ENCODE results near the gene GNGT2. TPM values are rescaled to one million over a fixed set of nuclear protein-coding genes. Genes with fewer than 3 reads are reported as not detected.
A peak's percentile ranks its signal among the peaks of the same experiment; 100 is the strongest.

The GNGT2 gene
- total RNA-seq, 1 donor from 2014 or later, result 2.2 TPM

GRCh38 chr17:49235896-49236295 lies 25.5 kb upstream of the GNGT2 start:
- intact Hi-C loops (cut with micrococcal nuclease), result no loop called here
- no peak overlapping the region for H3K27ac ChIP-seq (replicated peaks)

GRCh38 chr17:49234509-49235080 lies 24.2 kb upstream of the GNGT2 start:
- Histone ChIP-seq H3K27me3 (ENCODE audit: low read depth) (peaks cover 2% of the 10 kb centered on the region), H3K9me3 (replicated peaks) (no peaks in the 10 kb centered on the region), H3K36me3 (no peaks in the 10 kb centered on the region), H3K4me1 (peaks cover 17% of the 10 kb centered on the region), H3K4me3 (no peak overlapping the region), H3K27ac (replicated peaks) (no peak overlapping the region)
- intact Hi-C loops (cut with micrococcal nuclease), result no loop called here
- no peak for DNase-seq
- TF ChIP-seq, protein P1, sequence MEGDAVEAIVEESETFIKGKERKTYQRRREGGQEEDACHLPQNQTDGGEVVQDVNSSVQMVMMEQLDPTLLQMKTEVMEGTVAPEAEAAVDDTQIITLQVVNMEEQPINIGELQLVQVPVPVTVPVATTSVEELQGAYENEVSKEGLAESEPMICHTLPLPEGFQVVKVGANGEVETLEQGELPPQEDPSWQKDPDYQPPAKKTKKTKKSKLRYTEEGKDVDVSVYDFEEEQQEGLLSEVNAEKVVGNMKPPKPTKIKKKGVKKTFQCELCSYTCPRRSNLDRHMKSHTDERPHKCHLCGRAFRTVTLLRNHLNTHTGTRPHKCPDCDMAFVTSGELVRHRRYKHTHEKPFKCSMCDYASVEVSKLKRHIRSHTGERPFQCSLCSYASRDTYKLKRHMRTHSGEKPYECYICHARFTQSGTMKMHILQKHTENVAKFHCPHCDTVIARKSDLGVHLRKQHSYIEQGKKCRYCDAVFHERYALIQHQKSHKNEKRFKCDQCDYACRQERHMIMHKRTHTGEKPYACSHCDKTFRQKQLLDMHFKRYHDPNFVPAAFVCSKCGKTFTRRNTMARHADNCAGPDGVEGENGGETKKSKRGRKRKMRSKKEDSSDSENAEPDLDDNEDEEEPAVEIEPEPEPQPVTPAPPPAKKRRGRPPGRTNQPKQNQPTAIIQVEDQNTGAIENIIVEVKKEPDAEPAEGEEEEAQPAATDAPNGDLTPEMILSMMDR (IDR thresholded peaks at IDR 0.05; ENCODE audit: borderline replicate concordance), result no peak

More at GRCh38 chr17:49235896-49236295, 25.5 kb upstream of the GNGT2 start:
- Histone ChIP-seq H3K27me3 (ENCODE audit: low read depth) (no peaks in the 10 kb centered on the region), H3K4me1 (peaks cover 7% of the 10 kb centered on the region), H3K4me3 (no peak overlapping the region), H3K9me3 (replicated peaks) (no peaks in the 10 kb centered on the region), H3K36me3 (no peaks in the 10 kb centered on the region)
- DNase-seq, result no peak
- TF ChIP-seq, protein P1 (IDR thresholded peaks at IDR 0.05; ENCODE audit: borderline replicate concordance), result no peak

DNA sequence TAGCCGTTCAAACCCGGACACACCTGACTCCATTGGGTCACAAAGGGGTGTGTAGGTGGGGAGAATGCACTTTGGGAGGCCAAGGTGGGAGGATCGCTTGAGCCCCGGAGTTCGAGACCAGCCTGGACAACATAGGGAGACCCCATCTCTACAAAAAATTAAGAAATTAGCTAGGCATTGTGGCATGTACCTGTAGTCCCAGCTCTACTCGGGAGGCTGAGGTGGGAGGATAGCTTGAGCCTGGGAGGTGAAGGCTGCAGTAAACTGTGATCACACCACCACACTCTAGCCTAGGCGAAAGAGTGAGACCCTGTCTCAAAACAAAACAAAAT lies 21.2 kb upstream of the GNGT2 start:
- no peak for DNase-seq
- Histone ChIP-seq H3K4me1 (peaks cover 29% of the 10 kb centered on the region), H3K27ac (replicated peaks) (no peak overlapping the region), H3K9me3 (replicated peaks) (no peaks in the 10 kb centered on the region), H3K36me3 (no peaks in the 10 kb centered on the region), H3K4me3 (peak overlapping the region; percentile 71), H3K27me3 (ENCODE audit: low read depth) (peaks cover 9% of the 10 kb centered on the region)
- TF ChIP-seq, protein P1 (IDR thresholded peaks at IDR 0.05; ENCODE audit: borderline replicate concordance), result no peak
- intact Hi-C loops (cut with micrococcal nuclease), result no loop called here

GRCh38 chr17:49230636-49231562 lies 20.5 kb upstream of the GNGT2 start, which contains the start of gene PHOSPHO1:
Gene PHOSPHO1 (minus strand): TSS chr17:49230787. CDS start chr17:49226691, 4,096 bp downstream.
- H3K27me3 ChIP-seq (ENCODE audit: low read depth), result peaks cover 15% of the 10 kb centered on the region
- intact Hi-C loops (cut with micrococcal nuclease), result no loop called here
- H3K27ac ChIP-seq (replicated peaks), result no peak within 1 kb of the TSS
- peak; percentile 87 for DNase-seq
- no peaks in the 10 kb centered on the region for H3K36me3 ChIP-seq
- TF ChIP-seq, protein P1 (IDR thresholded peaks at IDR 0.05; ENCODE audit: borderline replicate concordance), result no peak
- peaks cover 29% of the 10 kb centered on the region for H3K4me1 ChIP-seq
- H3K9me3 ChIP-seq (replicated peaks), result no peaks in the 10 kb centered on the region
- peak within 1 kb of the TSS; percentile 71 for H3K4me3 ChIP-seq

GRCh38 chr17:49229805-49230600 lies 19.6 kb upstream of the GNGT2 start:
- TF ChIP-seq, protein P1 (IDR thresholded peaks at IDR 0.05; ENCODE audit: borderline replicate concordance), result no peak
- H3K9me3 ChIP-seq (replicated peaks), result no peaks in the 10 kb centered on the region
- peaks cover 24% of the 10 kb centered on the region for H3K27me3 ChIP-seq (ENCODE audit: low read depth)
- intact Hi-C loops (cut with micrococcal nuclease), result loop anchor here (5.0 kb wide), 1 partner anchor 48 kb away; no protein-coding TSS in a partner anchor
- DNase-seq, result no peak
- H3K27ac ChIP-seq (replicated peaks), result no peak overlapping the region
- H3K36me3 ChIP-seq, result no peaks in the 10 kb centered on the region
- peaks cover 29% of the 10 kb centered on the region for H3K4me1 ChIP-seq
- peak overlapping the region; percentile 71 for H3K4me3 ChIP-seq
